Erythroblast (primary cell): Measurements from ENCODE around the gene SMU1.

Source experiments
- GATA1 ChIP-seq: IDR thresholded peaks from 2 replicates; pipeline ENCODE4 v1.6.1; 2011; ENCODE audit warnings: low read depth, mild to moderate bottlenecking, control low read depth, low read length, moderate library complexity
- POLR2A ChIP-seq: IDR thresholded peaks from 2 replicates; pipeline ENCODE4 v1.6.1; 2011; ENCODE audit warnings: mild to moderate bottlenecking, low read length

DNA sequence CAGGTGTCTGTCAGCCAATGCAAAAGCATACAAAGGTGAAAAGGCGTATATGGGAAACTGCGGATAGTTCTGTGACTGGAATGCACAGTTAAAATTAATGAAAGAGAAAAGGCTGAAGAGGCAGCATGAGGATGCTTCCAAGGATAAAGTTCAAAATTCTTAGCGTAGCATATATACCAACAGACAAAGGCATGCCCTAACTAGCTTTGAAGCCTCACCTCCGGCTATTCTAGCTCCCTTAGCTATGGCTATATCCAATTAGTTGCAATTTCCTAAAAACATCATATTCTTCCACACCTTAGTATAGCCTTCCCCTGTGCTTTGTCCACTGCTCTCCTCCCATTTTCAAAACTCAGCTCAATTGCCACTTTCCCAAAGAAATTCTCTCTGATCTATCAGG is 52.8 kb downstream of the SMU1 start:
- TF ChIP-seq POLR2A (no peak), GATA1 (no peak)
